K562 (cell line): Measurements from ENCODE around the gene ARHGAP9. TPM values are rescaled to one million over a fixed set of nuclear protein-coding genes. Genes with fewer than 3 reads are reported as not detected.

Experiments
- BMI1 ChIP-seq: fragments of 150-350 bp; IDR thresholded peaks from 2 replicates; pipeline ENCODE4 v1.6.1; 2014; ENCODE audit warnings: low read length
- CAMTA2 ChIP-seq: fragments of 250-450 bp; sonication (Bioruptor Pico); conservative IDR thresholded peaks from 2 replicates; pipeline ENCODE4 v1.5.1; 2022
- CBX5 ChIP-seq: IDR thresholded peaks from 2 replicates; pipeline ENCODE4 v1.6.1; 2014; ENCODE audit warnings: low read depth, borderline replicate concordance
- CXXC5 ChIP-seq: fragments of 250-450 bp; sonication (Bioruptor Pico); IDR thresholded peaks from 2 replicates; pipeline ENCODE4 v1.8.0; 2022; ENCODE audit warnings: inconsistent platforms, mild to moderate bottlenecking, moderate library complexity
- EHMT2 ChIP-seq: fragments of 450-650 bp; IDR thresholded peaks from 2 replicates; pipeline ENCODE4 v1.6.1; 2018; ENCODE audit warnings: antibody characterized with exemption
- MTF1 ChIP-seq: fragments of 250-450 bp; sonication (Bioruptor Pico); IDR thresholded peaks from 2 replicates; pipeline ENCODE4 v1.9.0; 2021; ENCODE audit warnings: moderate library complexity, mild to moderate bottlenecking, inconsistent platforms, borderline replicate concordance
- SOX6 ChIP-seq: fragments of 450-650 bp; IDR thresholded peaks from 2 replicates; pipeline ENCODE4 v1.6.1; 2014; ENCODE audit warnings: mild to moderate bottlenecking
- TRIM24 ChIP-seq, 2 experiments: fragments of 450-650 bp; IDR thresholded peaks; 2 replicates each; pipeline ENCODE4 v1.6.1; 2016
- ZC3H4 ChIP-seq: sonication (generic); formaldehyde crosslinking; IDR thresholded peaks from 2 replicates; pipeline ENCODE4 v1.9.0; 2021; ENCODE audit warnings: missing genetic modification reagents, borderline replicate concordance
- ZKSCAN1 ChIP-seq: fragments of 150-350 bp; IDR thresholded peaks from 2 replicates; pipeline ENCODE4 v1.6.1; 2016; ENCODE audit warnings: low read depth, low read length
- ZNF263 ChIP-seq: sonication (generic); formaldehyde crosslinking; IDR thresholded peaks from 2 replicates; pipeline ENCODE4 v1.8.0; 2022; ENCODE audit warnings: mild to moderate bottlenecking, missing genetic modification reagents, borderline replicate concordance
- ZNF57 ChIP-seq: fragments of 450-650 bp; formaldehyde crosslinking; IDR thresholded peaks from 2 replicates; pipeline ENCODE4 v1.4.0; 2020; ENCODE audit warnings: mild to moderate bottlenecking, moderate library complexity
- ZSCAN29 ChIP-seq: fragments of 450-650 bp; IDR thresholded peaks from 2 replicates; pipeline ENCODE4 v1.6.1; 2017
- polyA plus RNA-seq, 8 experiments: library from polyadenylated mRNA; depleted of rRNA in 4 of 8; stranded (reverse) in 5 of 8; unstranded in 3 of 8; fragments of >200 nt; fragmentation: Nextera tagmentation in 2 of 8; fragmentation: Illumina TruSeq in 1 of 8; extraction: Ambion mirVana in 2 of 8; extraction: Trizol in 1 of 8; gene quantifications; 2 replicates each; pipeline versions ENCODE4 v1.2.1 to v1.2.3, GENCODE V29; 2011 to 2014; ENCODE audit warnings: inconsistent platforms in 1 of 8, missing spikeins in 1 of 8
- total RNA-seq, 7 experiments: library from RNA; depleted of rRNA in 6 of 7; stranded (reverse); fragments of >200 nt in 6 of 7; fragmentation: Illumina TruSeq in 2 of 7; extraction: Trizol in 2 of 7; gene quantifications; 2 replicates each; pipeline versions ENCODE4 v1.2.1 to v1.2.3, GENCODE V29; 2011 to 2021; ENCODE audit warnings: low replicate concordance in 1 of 7
- TF ChIP-seq, protein P1 (sequence below): fragments of 250-450 bp; sonication (Bioruptor Pico); IDR thresholded peaks from 2 replicates; pipeline ENCODE4 v1.5.0; 2020; ENCODE audit warnings: mild to moderate bottlenecking, borderline replicate concordance
- TF ChIP-seq, protein P2 (sequence below): fragments of 250-450 bp; sonication (Bioruptor Pico); IDR thresholded peaks from 2 replicates; pipeline ENCODE4 v1.5.0; 2021; ENCODE audit warnings: mild to moderate bottlenecking, moderate library complexity
- TF ChIP-seq, protein P3 (sequence below): fragments of 450-650 bp; IDR thresholded peaks from 2 replicates; pipeline ENCODE4 v1.6.1; 2017; ENCODE audit warnings: antibody characterized with exemption
- TF ChIP-seq, protein P4 (sequence below): sonication (generic); IDR thresholded peaks from 2 replicates; pipeline ENCODE4 v1.6.1; 2016

ARHGAP9 gene
- total and polyA plus RNA-seq, 9 of the 15 experiments (the other 6 are each of a cell fraction or from before 2014, with no cell fraction given) = 1.5 to 10.2 (median 5.1) TPM

DNA sequence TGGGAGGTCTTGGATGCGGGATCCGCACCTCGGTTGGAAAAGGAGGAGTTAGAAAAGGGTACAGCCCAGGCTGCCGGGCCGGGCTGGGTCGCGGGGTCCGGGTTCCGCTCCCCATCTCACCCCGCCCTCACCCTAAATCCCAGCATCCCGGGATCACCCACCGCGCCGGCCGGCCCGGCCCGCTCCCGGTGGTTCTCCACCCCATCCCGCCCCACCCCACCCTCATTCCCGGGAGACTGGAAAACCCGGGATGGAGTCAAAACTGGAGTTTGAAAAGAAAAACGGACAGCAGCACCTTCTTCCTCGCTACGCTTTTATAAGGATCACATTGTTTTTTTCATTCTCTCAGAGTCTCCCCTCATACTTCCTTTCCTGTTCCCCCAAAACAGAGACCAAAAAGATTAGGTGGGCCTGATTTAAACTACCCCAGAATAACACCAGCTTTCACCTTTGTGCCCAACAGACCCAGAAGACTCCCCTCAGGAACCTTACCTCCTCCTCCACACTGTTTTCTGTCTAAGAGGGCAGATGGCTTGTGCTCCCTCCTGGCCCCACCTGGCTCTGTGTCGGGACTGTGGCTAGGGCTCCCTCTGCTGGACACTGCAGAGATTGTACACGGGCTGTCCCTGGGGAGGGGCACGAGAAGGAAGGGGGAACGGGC, 17.3 kb downstream of the ARHGAP9 start (continued):
- TF ChIP-seq, protein P1, sequence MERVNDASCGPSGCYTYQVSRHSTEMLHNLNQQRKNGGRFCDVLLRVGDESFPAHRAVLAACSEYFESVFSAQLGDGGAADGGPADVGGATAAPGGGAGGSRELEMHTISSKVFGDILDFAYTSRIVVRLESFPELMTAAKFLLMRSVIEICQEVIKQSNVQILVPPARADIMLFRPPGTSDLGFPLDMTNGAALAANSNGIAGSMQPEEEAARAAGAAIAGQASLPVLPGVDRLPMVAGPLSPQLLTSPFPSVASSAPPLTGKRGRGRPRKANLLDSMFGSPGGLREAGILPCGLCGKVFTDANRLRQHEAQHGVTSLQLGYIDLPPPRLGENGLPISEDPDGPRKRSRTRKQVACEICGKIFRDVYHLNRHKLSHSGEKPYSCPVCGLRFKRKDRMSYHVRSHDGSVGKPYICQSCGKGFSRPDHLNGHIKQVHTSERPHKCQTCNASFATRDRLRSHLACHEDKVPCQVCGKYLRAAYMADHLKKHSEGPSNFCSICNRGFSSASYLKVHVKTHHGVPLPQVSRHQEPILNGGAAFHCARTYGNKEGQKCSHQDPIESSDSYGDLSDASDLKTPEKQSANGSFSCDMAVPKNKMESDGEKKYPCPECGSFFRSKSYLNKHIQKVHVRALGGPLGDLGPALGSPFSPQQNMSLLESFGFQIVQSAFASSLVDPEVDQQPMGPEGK = no peak
- no peak for TF ChIP-seq ZKSCAN1
- peak in 1 of 2 experiments; percentile 37; a peak in 1 of 4 replicates for TF ChIP-seq TRIM24 (IDR thresholded peaks at IDR 0.05)
- TF ChIP-seq, protein P2, sequence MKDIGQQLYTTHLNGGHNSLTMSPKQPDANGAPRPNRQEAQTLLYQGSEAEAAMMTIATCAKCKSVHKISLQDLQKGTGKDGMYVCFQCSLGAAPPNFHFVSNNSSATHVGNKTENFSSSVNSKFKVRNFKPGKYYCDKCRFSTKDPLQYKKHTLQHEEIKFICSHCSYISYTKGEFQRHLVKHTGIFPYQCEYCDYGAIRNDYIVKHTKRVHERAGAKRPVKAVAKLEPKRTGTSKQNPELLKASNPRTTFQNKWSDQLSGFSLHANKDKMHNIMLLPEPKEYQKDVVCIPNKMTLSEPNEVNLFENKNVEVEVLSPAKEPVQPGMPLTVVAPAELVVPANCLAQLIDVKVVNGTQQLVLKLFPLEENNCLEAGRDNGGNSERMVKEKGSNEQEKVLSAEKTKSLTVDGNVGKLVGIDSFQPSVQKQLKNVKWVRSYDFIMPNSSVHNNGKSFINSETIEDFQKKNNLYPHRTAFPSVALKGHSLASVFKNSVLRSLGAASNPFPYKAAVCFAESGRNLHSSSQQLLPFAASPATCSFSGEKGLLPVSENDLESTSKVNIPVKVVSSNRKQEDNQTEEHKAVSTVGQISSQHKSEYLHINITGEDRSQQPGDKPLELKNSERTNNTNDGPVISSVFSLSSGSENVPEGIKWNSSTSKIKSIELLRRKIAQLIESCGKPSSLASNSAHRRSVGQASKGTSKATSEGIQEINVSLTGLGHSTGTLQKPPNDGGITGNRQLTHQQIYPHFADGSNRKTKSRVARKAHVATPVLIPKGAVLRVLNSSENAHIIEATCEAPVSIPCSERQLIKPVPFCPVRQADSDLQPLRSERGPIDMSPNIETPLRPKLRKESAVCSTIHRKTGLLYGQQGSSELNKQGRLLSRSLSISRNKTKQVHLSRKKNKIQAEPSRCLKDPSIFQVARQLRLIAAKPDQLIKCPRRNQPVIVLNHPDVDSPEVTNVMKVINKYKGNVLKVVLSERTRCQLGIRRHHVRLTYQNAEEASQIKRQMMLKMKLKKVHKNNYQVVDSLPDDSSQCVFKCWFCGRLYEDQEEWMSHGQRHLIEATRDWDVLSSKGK (CRISPR knock-in tag) = no peak
- no peak for TF ChIP-seq EHMT2
- no peak for TF ChIP-seq CAMTA2 (CRISPR knock-in tag)
- TF ChIP-seq, protein P3, sequence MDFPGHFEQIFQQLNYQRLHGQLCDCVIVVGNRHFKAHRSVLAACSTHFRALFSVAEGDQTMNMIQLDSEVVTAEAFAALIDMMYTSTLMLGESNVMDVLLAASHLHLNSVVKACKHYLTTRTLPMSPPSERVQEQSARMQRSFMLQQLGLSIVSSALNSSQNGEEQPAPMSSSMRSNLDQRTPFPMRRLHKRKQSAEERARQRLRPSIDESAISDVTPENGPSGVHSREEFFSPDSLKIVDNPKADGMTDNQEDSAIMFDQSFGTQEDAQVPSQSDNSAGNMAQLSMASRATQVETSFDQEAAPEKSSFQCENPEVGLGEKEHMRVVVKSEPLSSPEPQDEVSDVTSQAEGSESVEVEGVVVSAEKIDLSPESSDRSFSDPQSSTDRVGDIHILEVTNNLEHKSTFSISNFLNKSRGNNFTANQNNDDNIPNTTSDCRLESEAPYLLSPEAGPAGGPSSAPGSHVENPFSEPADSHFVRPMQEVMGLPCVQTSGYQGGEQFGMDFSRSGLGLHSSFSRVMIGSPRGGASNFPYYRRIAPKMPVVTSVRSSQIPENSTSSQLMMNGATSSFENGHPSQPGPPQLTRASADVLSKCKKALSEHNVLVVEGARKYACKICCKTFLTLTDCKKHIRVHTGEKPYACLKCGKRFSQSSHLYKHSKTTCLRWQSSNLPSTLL = no peak
- no peak for TF ChIP-seq ZC3H4 (CRISPR knock-in tag)
- no peak for TF ChIP-seq MTF1 (CRISPR knock-in tag)
- no peak for TF ChIP-seq ZSCAN29
- 0 out of 2 replicates have a peak, but pooled peaks have one; percentile 19 for TF ChIP-seq CXXC5
- no peak for TF ChIP-seq BMI1
- TF ChIP-seq SOX6 = peak; percentile 77
- TF ChIP-seq ZNF57 (CRISPR knock-in tag) = no peak
- TF ChIP-seq ZNF263 (CRISPR knock-in tag) = peak; percentile 96
- no peak for TF ChIP-seq CBX5
- TF ChIP-seq, protein P4, sequence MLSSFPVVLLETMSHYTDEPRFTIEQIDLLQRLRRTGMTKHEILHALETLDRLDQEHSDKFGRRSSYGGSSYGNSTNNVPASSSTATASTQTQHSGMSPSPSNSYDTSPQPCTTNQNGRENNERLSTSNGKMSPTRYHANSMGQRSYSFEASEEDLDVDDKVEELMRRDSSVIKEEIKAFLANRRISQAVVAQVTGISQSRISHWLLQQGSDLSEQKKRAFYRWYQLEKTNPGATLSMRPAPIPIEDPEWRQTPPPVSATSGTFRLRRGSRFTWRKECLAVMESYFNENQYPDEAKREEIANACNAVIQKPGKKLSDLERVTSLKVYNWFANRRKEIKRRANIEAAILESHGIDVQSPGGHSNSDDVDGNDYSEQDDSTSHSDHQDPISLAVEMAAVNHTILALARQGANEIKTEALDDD = no peak
